Superior temporal gyrus (tissue), 1 donor: ENCODE measurements around the gene KRT81.
"Not testable (repeated sequence)": the region's sequence is repeated elsewhere in the genome, so short reads cannot be mapped to it uniquely, and the experiment has no call there.

Experiments used
- DNase-seq: peaks from one replicate; pipeline ENCODE4 v3.0.0-alpha.2; 2016; ENCODE audit errors: extremely low spot score

Gene KRT81

GRCh38 chr12:52274521-52275120 is 16.7 kb downstream of the KRT81 start, which contains the start of gene KRT86:
Gene KRT86, plus strand, starts transcription at chr12:52274645. Its CDS starts 27,272 bp downstream, at chr12:52301917.
- no peak for DNase-seq

GRCh38 chr12:52271158-52271557 is 20.2 kb downstream of the KRT81 start:
- DNase-seq: no peak

- no peak for DNase-seq
Measured at GRCh38 chr12:52270541-52271070, 20.7 kb downstream of the KRT81 start.

GRCh38 chr12:52268212-52268611 is 23.1 kb downstream of the KRT81 start:
- no peak for DNase-seq

- DNase-seq: peak; percentile 24
Measured at GRCh38 chr12:52267699-52268098, 23.6 kb downstream of the KRT81 start.

GRCh38 chr12:52267266-52267665 is 24.1 kb downstream of the KRT81 start:
- DNase-seq: no peak

- DNase-seq: no peak
Measured at GRCh38 chr12:52266514-52266913, 24.8 kb downstream of the KRT81 start.

- DNase-seq: peak; percentile 77
Measured at GRCh38 chr12:52264435-52264825, 26.9 kb downstream of the KRT81 start.

GRCh38 chr12:52263761-52264434 is 27.4 kb downstream of the KRT81 start:
- DNase-seq: no peak

- no peak for DNase-seq
Measured at GRCh38 chr12:52262286-52262685, 29.0 kb downstream of the KRT81 start.

- no peak for DNase-seq
Measured at GRCh38 chr12:52261208-52261484, 30.2 kb downstream of the KRT81 start.

GRCh38 chr12:52260361-52261207 is 30.8 kb downstream of the KRT81 start:
- peak; percentile 69 for DNase-seq

- DNase-seq: no peak
Measured at GRCh38 chr12:52259657-52260243, 31.6 kb downstream of the KRT81 start.

- no peak for DNase-seq
Measured at GRCh38 chr12:52258335-52258901, 32.9 kb downstream of the KRT81 start.

- DNase-seq: not testable (repeated sequence)
Measured at GRCh38 chr12:52257922-52258321, 33.4 kb downstream of the KRT81 start.

GRCh38 chr12:52257074-52257551 is 34.2 kb downstream of the KRT81 start:
- no peak for DNase-seq

- no peak for DNase-seq
Measured at GRCh38 chr12:52256584-52256935, 34.8 kb downstream of the KRT81 start.

- DNase-seq: no peak
Measured at GRCh38 chr12:52255926-52256583, 35.3 kb downstream of the KRT81 start.

- DNase-seq: no peak
Measured at GRCh38 chr12:52254965-52255751, 36.2 kb downstream of the KRT81 start.

- no peak for DNase-seq
Measured at GRCh38 chr12:52254180-52254964, 37.0 kb downstream of the KRT81 start.
